Activated T-cell treated with anti-CD3 and anti-CD28 coated beads, Interleukin-2, amount 50 U/mL, for 72 hours (primary cell): ENCODE results near the gene GSTA2. TPM values are rescaled to one million over a fixed set of nuclear protein-coding genes. Genes with fewer than 3 reads are reported as not detected.
"Not testable (repeated sequence)": the region's sequence is repeated elsewhere in the genome, so short reads cannot be mapped to it uniquely, and the experiment has no call there.

ENCODE experiments used
- ATAC-seq, 2 donors: fragments of 150-1000 bp; cut with Tn5 transposase; replicated peaks in 1 of 2; 2 replicates each; pipeline ENCODE4 v1.10.0; 2021; ENCODE audit warnings: moderate library complexity in 2 of 2, mild to moderate bottlenecking in 1 of 2
- DNase-seq, 2 donors: peaks; one replicate each; pipeline ENCODE4 v3.0.0; 2021 to 2022; ENCODE audit warnings: mixed read lengths in 1 of 2
- H3K27ac Mint-ChIP-seq: one replicate; pipeline ENCODE4 v1.8.0; 2022; ENCODE audit warnings: mild to moderate bottlenecking, moderate library complexity, mixed read lengths
- H3K27me3 Mint-ChIP-seq: one replicate; pipeline ENCODE4 v1.8.0; 2022; ENCODE audit warnings: low read depth, mixed read lengths
- H3K36me3 Mint-ChIP-seq, 2 donors: one replicate each; pipeline ENCODE4 v1.8.0; 2022; ENCODE audit warnings: mixed read lengths in 2 of 2, mild to moderate bottlenecking in 1 of 2; ENCODE audit not compliant: insufficient read depth in 2 of 2
- H3K4me1 Mint-ChIP-seq: one replicate; pipeline ENCODE4 v1.8.0; 2022; ENCODE audit warnings: low read depth, mixed read lengths
- H3K4me3 Mint-ChIP-seq, 2 donors: one replicate each; pipeline ENCODE4 v1.8.0; 2022; ENCODE audit warnings: mild to moderate bottlenecking in 2 of 2, mixed read lengths in 2 of 2, moderate library complexity in 2 of 2
- H3K9me3 Mint-ChIP-seq, 2 donors: one replicate each; pipeline ENCODE4 v1.8.0; 2022; ENCODE audit warnings: mixed read lengths in 2 of 2
- total RNA-seq, 2 donors: library from RNA; stranded (reverse); gene quantifications; one replicate each; pipeline ENCODE4 v1.2.3, GENCODE V29; 2022

Gene GSTA2
- total RNA-seq, 2 donors from 2014 or later = not detected

- not testable (repeated sequence) for H3K4me1 Mint-ChIP-seq, H3K9me3 Mint-ChIP-seq, DNase-seq, H3K27ac Mint-ChIP-seq, H3K4me3 Mint-ChIP-seq, ATAC-seq, H3K36me3 Mint-ChIP-seq
- H3K27me3 Mint-ChIP-seq = peaks cover 27% of the 10 kb centered on the region
These were observed 19.5 kb upstream of the GSTA2 start for GRCh38 chr6:52782696-52783274.

GRCh38 chr6:52782209-52782608, 18.9 kb upstream of the GSTA2 start:
- not testable (repeated sequence) for H3K4me3 Mint-ChIP-seq, H3K4me1 Mint-ChIP-seq, DNase-seq, H3K27ac Mint-ChIP-seq, ATAC-seq, H3K9me3 Mint-ChIP-seq, H3K36me3 Mint-ChIP-seq
- H3K27me3 Mint-ChIP-seq = peaks cover 28% of the 10 kb centered on the region

- Mint-ChIP-seq H3K36me3 (no peaks in the 10 kb centered on the region), H3K4me1 (no peaks in the 10 kb centered on the region), H3K27ac (no peak overlapping the region), H3K9me3 (peaks cover 0 to 3% of the 10 kb centered on the region in 2 donors), H3K4me3 (no peak overlapping the region), H3K27me3 (peaks cover 28% of the 10 kb centered on the region)
- ATAC-seq (no peak), DNase-seq (no peak)
These were observed 16.0 kb upstream of the GSTA2 start for GRCh38 chr6:52779237-52779636.

- not testable (repeated sequence) for H3K4me3 Mint-ChIP-seq, H3K9me3 Mint-ChIP-seq, H3K27ac Mint-ChIP-seq, DNase-seq, ATAC-seq, H3K36me3 Mint-ChIP-seq, H3K4me1 Mint-ChIP-seq
- H3K27me3 Mint-ChIP-seq = peaks cover 28% of the 10 kb centered on the region
These were observed 13.6 kb upstream of the GSTA2 start for GRCh38 chr6:52776711-52777351.

- not testable (repeated sequence) for H3K4me3 Mint-ChIP-seq, H3K27me3 Mint-ChIP-seq, H3K4me1 Mint-ChIP-seq, H3K36me3 Mint-ChIP-seq, H3K27ac Mint-ChIP-seq, ATAC-seq, H3K9me3 Mint-ChIP-seq, DNase-seq
These were observed 6.1 kb upstream of the GSTA2 start for GRCh38 chr6:52769399-52769798.

GRCh38 chr6:52767658-52768057, 4.4 kb upstream of the GSTA2 start:
- H3K27me3 Mint-ChIP-seq, H3K9me3 Mint-ChIP-seq, H3K4me3 Mint-ChIP-seq, H3K4me1 Mint-ChIP-seq, H3K27ac Mint-ChIP-seq, DNase-seq, H3K36me3 Mint-ChIP-seq, ATAC-seq: not testable (repeated sequence)

- ATAC-seq, DNase-seq, H3K36me3 Mint-ChIP-seq, H3K4me3 Mint-ChIP-seq, H3K9me3 Mint-ChIP-seq, H3K4me1 Mint-ChIP-seq, H3K27ac Mint-ChIP-seq: not testable (repeated sequence)
- peaks cover 24% of the 10 kb centered on the region for H3K27me3 Mint-ChIP-seq
These were observed 1.4 kb downstream of the GSTA2 start for GRCh38 chr6:52761673-52762491.

GRCh38 chr6:52760105-52760765, 3.0 kb downstream of the GSTA2 start:
- H3K4me1 Mint-ChIP-seq = no peaks in the 10 kb centered on the region
- no peak overlapping the region for H3K27ac Mint-ChIP-seq
- H3K9me3 Mint-ChIP-seq = no peaks in the 10 kb centered on the region
- no peaks in the 10 kb centered on the region for H3K36me3 Mint-ChIP-seq
- DNase-seq = no peak
- no peak for ATAC-seq
- H3K4me3 Mint-ChIP-seq = no peak overlapping the region
- H3K27me3 Mint-ChIP-seq = peaks cover 23% of the 10 kb centered on the region

- no peaks in the 10 kb centered on the region for H3K4me1 Mint-ChIP-seq
- no peak overlapping the region for H3K27ac Mint-ChIP-seq
- no peak overlapping the region for H3K4me3 Mint-ChIP-seq
- no peaks in the 10 kb centered on the region for H3K36me3 Mint-ChIP-seq
- H3K9me3 Mint-ChIP-seq = no peaks in the 10 kb centered on the region
- no peak for DNase-seq
- peaks cover 23% of the 10 kb centered on the region for H3K27me3 Mint-ChIP-seq
- ATAC-seq = no peak
These were observed 4.2 kb downstream of the GSTA2 start for GRCh38 chr6:52759085-52759484.

GRCh38 chr6:52757651-52758338, 5.5 kb downstream of the GSTA2 start:
- H3K4me1 Mint-ChIP-seq, H3K36me3 Mint-ChIP-seq, H3K4me3 Mint-ChIP-seq, DNase-seq, H3K9me3 Mint-ChIP-seq, H3K27ac Mint-ChIP-seq, ATAC-seq: not testable (repeated sequence)
- peaks cover 23% of the 10 kb centered on the region for H3K27me3 Mint-ChIP-seq

GRCh38 chr6:52754443-52754842, 8.8 kb downstream of the GSTA2 start:
- no peak overlapping the region for H3K27ac Mint-ChIP-seq

GRCh38 chr6:52753137-52753536, 10.1 kb downstream of the GSTA2 start:
- not testable (repeated sequence) for H3K4me3 Mint-ChIP-seq, ATAC-seq, H3K27ac Mint-ChIP-seq, H3K36me3 Mint-ChIP-seq, H3K27me3 Mint-ChIP-seq, H3K4me1 Mint-ChIP-seq, H3K9me3 Mint-ChIP-seq, DNase-seq

More at GRCh38 chr6:52754443-52754842, 8.8 kb downstream of the GSTA2 start:
- Mint-ChIP-seq H3K27me3 (peaks cover 5% of the 10 kb centered on the region), H3K4me3 (no peak overlapping the region), H3K36me3 (no peaks in the 10 kb centered on the region), H3K4me1 (no peaks in the 10 kb centered on the region), H3K9me3 (peaks cover 0 to 6% of the 10 kb centered on the region in 2 donors)
- DNase-seq (no peak), ATAC-seq (no peak)
